ENCODE data around the gene SLC6A5.
"Not testable (repeated sequence)": the region's sequence is repeated elsewhere in the genome, so short reads cannot be mapped to it uniquely, and the experiment has no call there.

The SLC6A5 gene

DNA sequence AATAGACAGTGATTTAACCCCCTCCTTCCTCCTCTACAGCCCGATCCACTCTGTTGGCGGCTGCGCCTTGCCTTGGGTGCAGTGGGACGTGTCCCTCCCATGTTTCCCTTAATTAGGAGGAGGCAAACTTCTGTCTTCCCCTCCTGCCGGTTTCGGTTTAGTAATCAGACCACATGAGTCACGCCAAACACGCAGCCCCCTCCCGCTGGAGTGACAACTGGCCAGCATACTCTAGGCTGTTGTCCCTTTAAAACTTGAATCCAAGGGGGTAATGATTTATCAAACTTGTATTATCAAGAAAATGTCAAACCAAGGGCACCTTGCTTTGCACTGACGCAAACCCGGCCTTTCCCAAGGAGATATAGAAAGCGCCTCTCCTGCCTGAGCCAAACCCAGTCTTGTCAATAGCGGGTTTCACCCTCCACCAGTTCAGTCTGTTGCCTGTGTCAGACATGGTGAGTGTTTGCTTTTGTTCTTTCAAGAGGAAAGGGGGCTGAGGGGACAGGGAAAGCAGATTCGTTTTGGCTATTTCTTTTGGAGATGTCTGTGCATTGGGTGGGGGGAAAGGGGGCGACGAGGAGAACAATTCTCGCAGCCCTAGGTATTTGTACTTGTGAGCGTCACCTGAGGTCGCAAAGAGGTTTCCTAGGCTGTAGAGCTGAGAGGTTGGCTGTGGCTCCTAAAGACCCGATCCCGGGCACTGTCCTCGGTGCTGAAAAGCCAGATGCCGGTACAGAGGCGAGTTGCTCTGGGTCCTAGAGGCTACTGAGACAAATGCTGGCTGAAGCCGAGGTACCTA, at the start of gene SLC6A5:
Gene SLC6A5 (plus strand): TSS at position 388 of the 799 bp plus-strand sequence. CDS start 65 bp downstream, at position 453.
- DNase-seq = no peak

DNA sequence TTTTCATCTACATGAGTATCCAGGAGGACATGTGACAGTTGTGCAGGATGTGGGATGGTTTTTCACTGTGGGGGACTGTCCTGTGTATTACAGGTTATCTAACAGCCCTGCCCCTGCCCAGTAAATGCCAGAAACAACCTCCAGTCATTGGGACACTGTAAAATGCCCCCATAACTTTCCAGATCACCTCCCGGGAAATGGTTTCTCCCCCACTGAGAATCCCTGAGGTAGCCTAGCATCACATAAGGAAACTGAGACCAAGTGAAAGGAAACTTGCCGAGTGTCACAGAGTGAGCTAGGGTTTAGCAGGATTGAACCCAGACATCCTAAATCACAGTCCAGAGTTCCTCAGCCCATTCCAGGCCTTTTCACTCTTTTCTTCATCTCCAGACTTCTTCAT, 48.3 kb upstream of the SLC6A5 start:
- no peak for DNase-seq

DNA sequence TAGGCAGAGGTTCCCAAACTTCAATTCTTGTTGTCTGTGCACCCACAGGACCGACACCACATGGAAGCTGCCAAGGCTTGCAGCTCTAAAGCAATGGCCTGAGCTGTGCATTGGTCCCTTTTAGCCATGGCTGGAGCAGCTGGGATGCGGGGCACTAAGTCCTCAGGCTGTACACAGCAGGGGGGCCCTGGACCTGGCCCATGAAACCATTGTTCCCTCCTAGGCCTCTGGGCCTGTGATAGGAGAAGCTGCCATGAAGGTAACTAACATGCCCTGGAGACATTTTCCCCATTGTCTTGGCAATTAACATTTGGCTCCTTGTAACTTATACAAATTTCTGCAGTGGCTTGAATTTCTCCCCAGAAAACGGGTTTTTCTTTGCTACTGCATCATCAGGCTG, 43.6 kb upstream of the SLC6A5 start:
- no peak for DNase-seq

DNA sequence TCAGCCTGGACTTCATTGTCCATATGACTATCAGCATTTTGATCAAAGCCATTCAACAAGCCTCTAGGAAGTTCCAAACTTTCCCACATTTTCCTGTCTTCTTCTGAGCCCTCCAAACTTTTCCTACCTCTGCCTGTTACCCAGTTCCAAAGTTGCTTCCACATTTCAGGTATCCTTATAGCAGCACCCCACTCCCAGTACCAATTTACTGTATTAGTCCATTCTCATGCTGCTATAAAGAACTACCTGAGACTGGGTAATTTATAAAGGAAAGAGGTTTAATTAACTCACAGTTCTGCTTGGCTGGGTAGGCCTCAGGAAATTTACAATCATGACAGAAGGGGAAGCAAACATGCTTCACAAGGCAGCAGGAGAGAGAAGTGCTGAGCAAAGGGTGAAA, 43.0 kb upstream of the SLC6A5 start:
- not testable (repeated sequence) for DNase-seq

DNA sequence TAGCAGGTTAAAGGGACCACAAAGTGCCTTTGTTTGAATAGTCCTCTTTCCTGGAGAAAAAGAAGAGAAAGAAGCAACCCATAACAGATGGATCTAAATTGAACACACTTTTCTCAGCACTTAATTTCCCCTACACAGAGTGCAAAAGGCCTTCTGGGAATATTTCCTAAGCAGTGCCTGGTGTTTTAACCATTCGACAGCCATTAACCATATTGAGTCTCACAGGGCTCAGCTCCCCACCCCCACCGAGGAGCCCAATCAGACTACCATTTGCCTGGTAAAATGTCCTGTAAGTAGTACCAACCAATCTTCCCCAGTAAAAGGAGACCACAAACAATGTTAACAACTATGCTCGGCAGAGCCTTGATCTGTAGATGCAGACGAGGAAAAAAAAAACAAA, 40.7 kb upstream of the SLC6A5 start:
- DNase-seq = no peak

DNA sequence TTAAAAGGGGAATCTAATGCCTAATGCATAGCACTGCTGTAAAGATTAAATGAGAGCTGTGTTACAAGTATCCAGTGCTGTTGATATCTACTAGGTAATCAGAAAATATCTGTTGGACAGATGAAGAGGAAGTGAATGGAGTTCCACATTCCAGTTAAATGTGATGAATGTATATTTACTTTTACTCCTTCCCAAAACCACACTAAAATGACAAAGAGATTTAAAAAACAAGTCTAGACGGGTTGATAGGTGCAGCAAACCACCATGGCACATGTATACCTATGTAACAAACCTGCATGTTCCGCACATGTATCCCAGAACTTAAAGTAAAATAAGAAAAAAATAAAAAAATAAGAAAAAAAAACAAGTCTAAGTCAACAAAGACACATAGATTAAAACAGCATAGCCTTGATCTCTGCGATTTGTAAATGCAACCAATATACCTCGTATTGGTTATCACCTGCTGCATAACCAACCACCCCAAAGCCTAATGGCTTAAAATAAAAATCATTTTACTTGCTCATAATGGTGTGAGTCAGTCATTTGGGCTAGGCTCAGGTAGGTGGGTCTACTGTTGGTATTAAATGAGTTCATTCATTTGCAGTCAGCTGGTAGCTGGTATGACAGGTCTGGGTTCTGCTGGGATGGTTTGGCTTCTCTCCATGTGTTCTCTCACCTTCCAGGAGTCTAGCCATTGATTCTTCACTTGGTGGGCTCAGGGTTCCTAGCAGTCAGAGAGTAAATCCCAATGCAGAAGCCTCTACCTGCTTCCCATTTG, 39.7 kb upstream of the SLC6A5 start:
- DNase-seq = no peak

DNA sequence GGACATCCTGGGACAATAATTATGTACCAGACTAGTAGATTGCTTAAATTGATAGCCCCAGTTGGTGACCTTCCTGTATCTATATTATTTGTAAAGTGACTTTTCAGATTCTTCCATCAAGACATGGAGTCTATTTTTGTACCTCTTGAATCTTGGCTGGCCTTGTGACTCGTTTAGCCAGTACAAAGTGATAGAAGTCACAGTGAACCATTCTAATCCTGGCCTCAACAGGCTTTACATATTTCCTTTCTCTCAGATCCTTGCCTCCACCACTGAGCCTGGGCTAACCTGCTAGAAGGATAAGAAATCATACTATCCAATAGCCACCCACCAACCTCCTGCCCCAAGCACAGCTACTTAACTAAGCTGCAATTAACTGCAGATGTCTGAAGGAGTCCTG, 37.5 kb upstream of the SLC6A5 start:
- no peak for DNase-seq

DNA sequence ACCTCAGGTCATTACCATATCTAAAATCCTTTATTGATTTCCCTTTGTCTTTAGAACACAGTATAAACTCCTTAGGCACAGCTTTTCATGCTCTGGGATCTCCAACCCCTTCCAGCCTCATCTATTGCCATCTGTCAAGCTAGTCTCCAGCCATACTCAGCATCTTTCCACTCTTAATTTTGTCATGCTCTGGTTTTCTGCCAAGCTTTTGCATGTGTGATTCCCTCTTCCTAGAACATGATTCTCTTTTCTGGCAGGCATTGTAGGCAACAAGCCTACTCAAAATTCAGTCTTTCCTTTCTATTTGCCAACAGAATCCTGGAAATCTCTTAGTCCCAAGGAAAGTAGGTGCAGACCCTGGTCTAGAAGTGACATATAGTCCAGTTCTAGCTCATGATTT, 35.5 kb upstream of the SLC6A5 start:
- DNase-seq = no peak

DNA sequence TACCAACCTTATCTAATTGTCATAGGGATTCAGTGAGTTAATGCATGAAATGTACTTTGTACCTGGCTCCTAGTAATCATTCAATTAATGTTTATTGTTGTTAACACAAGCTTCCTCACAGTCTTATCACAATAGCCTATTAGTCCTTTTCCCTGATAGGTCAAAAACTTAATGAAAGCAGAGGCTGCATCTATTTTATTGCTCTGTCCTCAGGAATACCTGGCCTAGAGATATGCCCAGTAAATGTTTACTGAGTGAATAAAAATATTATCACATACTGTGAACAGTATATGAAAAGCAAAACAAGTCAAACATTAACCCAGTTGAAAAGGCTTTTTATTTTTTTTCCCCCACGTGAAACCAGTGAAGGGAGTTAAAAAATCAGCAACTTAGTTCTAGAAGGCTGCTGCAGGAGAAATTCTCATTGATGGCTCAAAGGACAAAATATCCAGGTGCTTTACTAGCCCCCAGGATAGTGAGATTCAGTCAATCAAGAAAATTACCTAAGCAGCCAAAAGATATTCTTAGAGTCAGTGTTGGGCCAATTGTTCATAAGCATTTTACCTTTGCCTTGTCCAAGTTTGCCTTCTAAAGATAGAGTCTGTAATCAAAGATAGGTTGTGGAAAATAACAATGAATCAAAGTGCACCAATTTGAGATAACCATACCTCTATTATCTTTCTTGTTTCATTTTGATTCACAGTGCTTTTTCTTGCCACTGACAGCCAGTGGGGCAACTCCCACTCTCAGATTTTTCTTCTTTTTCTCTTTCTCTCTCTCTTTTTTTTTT, 34.4 kb upstream of the SLC6A5 start:
- no peak for DNase-seq

DNA sequence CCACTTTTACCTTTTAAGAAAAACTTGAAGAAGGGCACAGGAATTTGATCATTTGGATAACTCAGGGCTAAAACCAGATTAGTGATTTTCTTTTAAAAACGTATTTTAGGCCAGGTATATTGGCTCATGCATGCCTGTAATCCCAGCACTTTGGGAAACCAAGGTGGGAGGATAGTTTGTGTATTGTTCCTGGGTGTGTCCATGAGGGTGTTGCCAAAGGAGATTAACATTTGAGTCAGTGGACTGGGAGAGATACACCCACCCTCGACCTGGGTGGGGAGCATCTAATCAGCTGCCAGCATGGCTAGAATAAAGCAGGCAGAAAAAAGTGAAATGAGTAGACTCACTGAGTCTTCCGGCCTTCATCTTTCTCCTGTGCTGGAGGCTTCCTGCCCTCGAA, 33.3 kb upstream of the SLC6A5 start:
- not testable (repeated sequence) for DNase-seq

DNA sequence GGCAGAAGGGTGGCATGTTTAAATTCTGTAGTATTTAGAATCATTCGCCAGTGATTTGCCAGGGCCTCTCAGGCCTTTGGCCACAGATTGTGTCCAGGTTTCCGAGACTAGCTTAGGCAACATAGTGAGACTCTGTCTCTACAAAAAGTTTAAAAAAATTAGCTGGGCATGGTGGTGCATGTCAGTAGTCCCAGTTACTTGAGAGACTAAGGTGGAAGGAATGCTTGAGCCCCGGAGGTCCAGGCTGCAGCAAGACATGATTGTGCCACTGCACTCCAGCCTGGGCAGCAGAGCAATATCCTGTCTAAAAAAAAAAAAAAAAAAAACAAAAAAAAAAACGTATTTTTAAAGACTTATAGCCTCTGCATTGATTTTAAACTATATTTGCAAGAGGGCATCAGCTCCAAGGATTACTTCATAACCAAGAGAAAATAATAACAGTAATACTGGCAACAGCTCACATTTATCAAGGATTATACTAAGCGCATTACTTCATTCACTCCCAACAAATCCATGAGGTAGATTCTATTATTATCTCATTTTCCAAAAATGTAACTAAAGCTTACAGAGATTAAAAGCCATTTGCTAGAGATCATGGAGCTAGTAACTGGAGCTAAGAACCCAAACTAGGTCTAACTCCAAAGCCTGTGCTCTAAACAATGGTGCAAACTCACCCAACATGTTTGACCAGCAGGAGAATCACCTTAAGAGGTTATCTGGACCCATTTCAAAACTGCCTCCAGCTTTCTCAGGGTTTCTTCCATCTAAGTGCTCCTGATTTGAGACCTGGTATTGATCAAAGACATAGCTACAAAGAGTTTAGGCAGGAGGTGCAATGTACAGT, 32.6 kb upstream of the SLC6A5 start:
- DNase-seq = no peak

DNA sequence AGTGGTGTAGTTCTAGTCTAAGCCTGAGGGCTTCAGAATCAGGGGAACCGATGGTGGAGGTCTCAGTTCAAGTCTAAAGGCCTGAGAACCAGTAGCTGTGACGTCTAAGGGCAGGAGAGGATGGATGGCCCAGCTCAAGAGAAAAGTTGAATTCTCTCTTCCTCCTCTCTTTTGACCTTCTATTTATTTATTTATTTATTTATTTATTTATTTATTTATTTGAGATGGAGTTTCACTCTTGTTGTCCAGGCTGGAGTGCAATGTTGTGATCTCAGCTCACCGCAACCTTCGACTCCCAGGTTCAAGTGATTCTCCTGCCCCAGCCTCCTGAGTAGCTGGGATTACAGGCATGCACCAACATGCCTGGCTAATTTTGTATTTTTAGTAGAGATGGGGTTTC, 19.7 kb upstream of the SLC6A5 start:
- not testable (repeated sequence) for DNase-seq

DNA sequence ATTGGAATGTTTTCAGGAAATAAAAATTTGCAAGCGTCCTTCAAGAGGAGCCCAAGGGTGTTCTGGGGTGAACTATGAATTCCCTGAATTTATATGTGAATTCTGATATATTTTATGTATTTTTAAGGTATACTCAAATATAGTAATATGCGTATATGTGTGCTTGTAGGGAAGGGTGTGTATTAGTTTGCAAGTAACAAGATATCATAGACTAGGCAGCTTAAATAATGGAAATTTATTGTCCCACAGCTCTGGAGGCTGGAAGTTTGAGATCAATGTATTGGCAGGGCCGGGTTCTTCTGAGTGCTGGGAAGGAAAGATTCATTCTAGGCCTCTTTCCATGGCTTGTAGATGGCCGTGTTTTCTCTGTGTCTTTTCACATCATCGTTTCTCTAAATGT, 16.2 kb upstream of the SLC6A5 start:
- DNase-seq = no peak

DNA sequence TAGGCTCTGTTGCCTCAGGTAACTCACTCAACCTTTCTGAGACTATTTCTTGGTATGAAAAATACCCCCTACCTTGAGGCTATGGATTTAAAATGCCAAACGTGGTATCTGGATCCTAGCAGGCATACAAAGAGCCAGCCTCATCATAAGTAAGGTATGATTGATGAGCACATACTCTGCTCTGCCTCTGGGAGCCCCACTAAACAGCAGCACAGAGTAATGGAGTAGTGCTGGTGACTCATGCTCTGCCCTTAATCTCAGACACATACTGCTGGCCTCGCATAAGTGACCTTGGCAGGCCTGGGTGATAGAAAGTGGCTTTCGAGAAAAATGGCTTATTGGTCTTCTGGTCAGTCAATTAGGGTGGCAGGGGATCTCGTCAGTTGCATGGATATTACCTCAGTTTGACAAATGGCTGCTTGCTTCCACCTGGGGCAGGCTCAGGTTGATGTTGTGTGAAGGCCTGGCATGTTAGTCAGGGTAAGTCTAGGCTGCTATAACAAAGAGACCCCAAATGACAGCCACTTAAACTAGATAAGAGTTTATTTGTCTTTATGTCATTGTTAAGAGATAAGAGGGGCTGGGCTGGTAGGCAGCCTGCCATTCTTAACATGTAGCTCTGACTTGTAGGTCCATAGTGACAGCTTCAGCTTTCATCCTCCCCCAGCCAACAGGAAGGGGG, 15.2 kb upstream of the SLC6A5 start:
- DNase-seq = no peak

DNA sequence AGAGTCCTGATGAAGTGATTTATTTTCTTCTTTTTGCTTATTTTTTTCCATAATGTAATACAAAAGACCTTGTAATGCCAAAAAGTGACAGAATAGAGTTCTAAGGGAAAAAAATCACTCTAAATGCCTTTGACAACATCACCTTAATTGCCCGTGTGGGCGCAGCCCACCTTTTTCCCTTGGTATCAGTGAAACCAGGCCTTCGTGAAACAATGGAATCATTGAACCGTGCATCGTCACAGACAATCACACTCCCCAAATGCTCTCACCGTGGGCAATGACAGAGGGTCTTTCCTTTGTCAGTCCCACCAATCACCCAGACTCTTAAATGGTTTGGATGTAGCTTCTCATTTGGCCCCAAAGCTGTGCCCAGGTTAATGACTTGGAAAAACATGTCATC, 9.6 kb upstream of the SLC6A5 start:
- DNase-seq = no peak

DNA sequence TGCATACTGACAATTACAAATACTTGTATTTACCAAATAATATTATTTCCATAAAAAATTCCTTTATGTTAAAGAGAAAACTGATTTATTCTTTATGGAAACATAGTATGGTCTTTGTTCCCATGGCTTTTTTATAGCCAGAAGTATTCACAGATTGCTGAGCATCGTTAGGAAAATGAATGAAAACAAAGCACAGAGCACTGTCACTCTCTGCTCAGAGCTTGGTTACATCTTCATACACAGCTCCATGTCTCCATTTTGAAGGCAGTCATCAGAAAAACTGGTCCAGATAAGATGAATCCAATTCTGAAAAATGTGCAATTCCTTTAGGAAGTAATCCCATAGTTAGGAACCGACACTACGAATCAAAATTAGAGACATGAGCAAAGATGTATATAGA, 9.0 kb upstream of the SLC6A5 start:
- no peak for DNase-seq

DNA sequence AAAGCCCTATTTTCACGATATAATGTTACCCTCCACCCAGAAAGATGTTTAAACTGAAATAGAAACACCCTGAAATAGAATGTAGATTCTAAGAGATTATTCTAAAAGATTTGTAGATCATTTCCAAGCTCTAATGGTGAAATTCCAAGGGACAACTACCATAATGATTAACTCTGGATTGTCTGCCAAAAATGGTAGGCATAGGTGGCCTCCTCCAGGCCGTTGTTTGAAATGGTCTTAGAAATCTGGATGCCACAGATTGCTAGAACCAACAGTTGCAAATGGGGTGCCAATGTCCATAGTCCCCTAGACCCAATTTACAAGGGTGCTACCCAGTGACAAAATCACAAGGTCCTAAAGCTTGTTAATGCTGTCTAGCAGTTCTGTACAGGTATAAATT, 6.7 kb upstream of the SLC6A5 start:
- no peak for DNase-seq

DNA sequence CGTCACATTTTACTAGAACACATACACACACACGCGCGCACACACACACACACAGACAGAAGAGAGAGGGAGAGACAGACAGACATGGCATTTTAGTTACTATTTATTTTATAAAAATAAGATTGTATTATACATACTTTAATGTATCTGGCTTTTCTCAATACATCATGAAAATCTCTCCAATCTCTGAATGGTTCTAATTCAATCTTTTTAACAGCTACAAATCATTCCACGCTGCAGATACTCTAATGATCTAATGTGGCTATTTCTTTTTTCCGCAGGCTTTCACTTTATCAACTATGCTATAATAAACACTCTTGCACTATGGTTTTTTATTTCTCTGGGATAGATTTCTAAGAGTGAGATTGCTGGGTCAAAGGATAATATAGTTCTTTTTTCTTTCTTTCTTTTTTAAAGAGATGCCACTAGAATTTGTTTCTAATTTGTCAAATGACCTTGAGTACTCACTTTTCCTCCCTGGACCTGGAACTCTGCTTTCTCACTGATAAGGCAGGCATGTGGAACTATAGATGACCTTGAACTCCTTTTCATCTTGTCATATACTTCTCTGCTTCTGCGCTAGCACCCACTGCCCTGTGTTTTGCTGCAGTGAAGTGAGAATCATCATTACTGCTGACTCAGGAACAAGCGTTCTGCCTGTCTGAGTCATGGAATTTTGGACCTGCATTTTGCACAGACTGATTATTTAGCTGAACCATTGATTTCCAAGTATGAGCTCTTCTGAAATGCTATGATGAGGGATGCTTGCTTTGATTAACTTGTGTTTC, 4.9 kb upstream of the SLC6A5 start:
- no peak for DNase-seq

DNA sequence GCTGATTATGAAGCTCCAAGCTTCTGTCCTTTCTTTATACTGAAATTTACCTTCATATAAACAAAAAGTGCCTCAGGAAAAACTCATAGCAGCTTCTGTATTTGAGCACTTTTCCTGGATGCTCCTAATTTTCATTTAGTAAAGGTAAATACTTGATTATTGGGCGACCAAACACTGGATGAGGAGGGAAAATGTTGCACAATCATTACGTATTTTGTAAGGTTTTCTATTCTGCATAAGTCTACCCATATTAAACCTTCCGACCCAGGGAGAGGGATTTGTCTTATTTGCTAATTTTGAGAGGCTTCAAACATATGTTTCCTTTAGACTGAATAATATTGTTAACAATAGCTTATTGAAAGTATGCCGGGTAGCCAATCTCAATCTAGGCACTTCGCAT, 4.3 kb upstream of the SLC6A5 start:
- DNase-seq = no peak

DNA sequence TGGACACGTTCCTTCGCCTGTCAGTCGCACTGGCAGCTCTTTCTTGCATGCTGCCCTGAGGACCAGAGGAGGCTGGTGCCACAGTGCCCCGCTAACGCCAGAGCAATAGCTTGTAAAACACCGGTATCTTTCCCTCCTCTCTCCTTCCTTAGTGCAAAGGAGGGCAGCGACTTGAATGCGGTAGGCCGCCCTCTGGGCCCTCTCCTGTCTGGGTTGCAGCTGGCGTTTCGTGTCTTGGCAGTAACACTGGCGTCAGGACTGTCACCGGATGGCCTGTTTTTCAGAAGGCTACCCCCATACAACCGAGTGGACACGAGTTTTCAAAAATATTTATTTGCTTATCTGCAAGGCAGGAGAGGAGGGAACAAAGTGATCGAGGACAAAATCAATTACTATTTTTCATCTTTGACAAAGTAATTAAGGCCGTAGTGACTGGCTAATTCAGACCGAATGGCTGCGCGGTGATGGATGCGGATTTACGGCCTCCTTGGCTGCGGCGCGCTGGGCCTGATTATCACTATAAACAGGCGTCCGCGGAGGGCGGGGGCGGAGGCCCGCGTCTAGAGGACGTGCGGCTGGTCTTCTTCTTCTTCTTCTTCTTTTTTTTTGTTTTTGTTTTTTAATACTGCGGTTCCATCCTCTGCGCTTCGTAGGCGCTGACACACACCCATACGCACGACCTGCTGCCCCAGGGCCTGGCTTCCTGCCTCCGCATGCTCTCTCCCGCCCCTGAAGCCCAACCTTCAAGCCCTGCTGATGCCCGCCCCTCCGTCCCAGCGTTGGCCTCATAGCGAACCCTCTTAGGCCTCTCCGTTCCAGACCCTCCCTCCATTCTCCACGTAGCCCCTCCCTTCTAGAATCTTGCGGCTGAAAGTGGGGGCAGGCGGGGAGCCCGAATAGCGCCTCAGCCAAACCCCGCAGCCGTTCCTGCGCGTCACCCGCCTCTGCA, 2.9 kb upstream of the SLC6A5 start:
- DNase-seq = peak; percentile 26

All from NCI-H2029 (cell line).